CD14-positive monocyte (primary cell): ENCODE results near the gene TNIK. TPM values are rescaled to one million over a fixed set of nuclear protein-coding genes. Genes with fewer than 3 reads are reported as not detected.

ENCODE experiments used
- DNase-seq, 3 donors: peaks; one replicate each; pipeline ENCODE4 v3.0.0-alpha.2; 2011 to 2022
- H2AFZ ChIP-seq: 2 replicates; pipeline ENCODE4 v1.6.0; 2012; ENCODE audit warnings: mild to moderate bottlenecking, low read depth, low read length, inconsistent platforms; ENCODE audit not compliant: insufficient read depth, poor library complexity, severe bottlenecking
- H3K27ac ChIP-seq, 2 donors: 1 replicate in 1 of 2; 2 replicates in 1 of 2; pipeline ENCODE4 v1.5.1; 2012 to 2013; ENCODE audit warnings: low read length in 2 of 2, control low read depth in 1 of 2, inconsistent platforms in 1 of 2, low read depth in 1 of 2, mild to moderate bottlenecking in 1 of 2
- H3K27me3 ChIP-seq, 2 donors: one replicate each; pipeline versions ENCODE4 v1.6.0 to v1.6.1; 2011 to 2013; ENCODE audit warnings: low read length in 2 of 2; ENCODE audit not compliant: control insufficient read depth in 2 of 2, insufficient read depth in 2 of 2
- H3K36me3 ChIP-seq, 2 donors: replicated peaks in 1 of 2; 1 replicate in 1 of 2; 2 replicates in 1 of 2; pipeline versions ENCODE4 v1.5.1 to v1.6.1; 2012 to 2013; ENCODE audit warnings: low read length in 2 of 2, control low read depth in 1 of 2, inconsistent platforms in 1 of 2, mild to moderate bottlenecking in 1 of 2; ENCODE audit not compliant: insufficient read depth in 2 of 2, control insufficient read depth in 1 of 2
- H3K4me1 ChIP-seq, 2 donors: 1 replicate in 1 of 2; 2 replicates in 1 of 2; pipeline versions ENCODE4 v1.5.1 to v1.6.1; 2012 to 2013; ENCODE audit warnings: low read length in 2 of 2, control low read depth in 1 of 2, inconsistent platforms in 1 of 2, mild to moderate bottlenecking in 1 of 2, moderate library complexity in 1 of 2; ENCODE audit not compliant: insufficient read depth in 2 of 2, control insufficient read depth in 1 of 2
- H3K4me2 ChIP-seq: replicated peaks from 2 replicates; pipeline ENCODE3; 2012; ENCODE audit warnings: low read length, moderate library complexity, mild to moderate bottlenecking; ENCODE audit not compliant: poor library complexity, severe bottlenecking; ENCODE audit errors: extremely low read depth
- H3K4me3 ChIP-seq, 3 experiments: fragments of 200-600 bp in 1 of 3; sonication (generic) in 1 of 3; replicated peaks in 1 of 3; 1 replicate in 2 of 3; 2 replicates in 1 of 3; pipeline ENCODE4 v1.5.1; 2011 to 2013; ENCODE audit warnings: low read length in 3 of 3, mild to moderate bottlenecking in 3 of 3, control low read depth in 2 of 3, low read depth in 2 of 3, inconsistent platforms in 1 of 3, moderate library complexity in 1 of 3
- H3K79me2 ChIP-seq: 2 replicates; pipeline ENCODE4 v1.6.0; 2012; ENCODE audit warnings: mild to moderate bottlenecking, control low read depth, inconsistent platforms, low read length, moderate library complexity; ENCODE audit not compliant: insufficient read depth
- H3K9ac ChIP-seq: 2 replicates; pipeline ENCODE4 v1.6.0; 2017; ENCODE audit warnings: low read length, mild to moderate bottlenecking; ENCODE audit not compliant: insufficient read depth, poor library complexity, severe bottlenecking
- H3K9me3 ChIP-seq, 2 donors: replicated peaks in 1 of 2; 1 replicate in 1 of 2; 2 replicates in 1 of 2; pipeline versions ENCODE4 v1.5.1 to v1.6.1; 2012 to 2013; ENCODE audit warnings: low read length in 2 of 2, control low read depth in 1 of 2; ENCODE audit not compliant: control insufficient read depth in 1 of 2, insufficient read depth in 1 of 2
- H4K20me1 ChIP-seq: 2 replicates; pipeline ENCODE4 v1.6.0; 2012; ENCODE audit warnings: mild to moderate bottlenecking, low read length, control low read depth, moderate library complexity; ENCODE audit not compliant: insufficient read depth
- H3K27ac Mint-ChIP-seq, 7 donors: one replicate each; pipeline ENCODE4 v1.8.0; 2020; ENCODE audit warnings: mild to moderate bottlenecking in 7 of 7, mixed read lengths in 7 of 7, moderate library complexity in 6 of 7, inconsistent platforms in 2 of 7
- H3K27me3 Mint-ChIP-seq, 3 donors: one replicate each; pipeline ENCODE4 v1.8.0; 2021 to 2022; ENCODE audit warnings: low read depth in 3 of 3, mild to moderate bottlenecking in 3 of 3, mixed read lengths in 3 of 3, moderate library complexity in 3 of 3, inconsistent platforms in 1 of 3
- H3K36me3 Mint-ChIP-seq, 2 donors: one replicate each; pipeline ENCODE4 v1.8.0; 2020; ENCODE audit warnings: mixed read lengths in 2 of 2, inconsistent platforms in 1 of 2, mild to moderate bottlenecking in 1 of 2
- H3K4me1 Mint-ChIP-seq: one replicate; pipeline ENCODE4 v1.8.0; 2020; ENCODE audit warnings: mild to moderate bottlenecking, mixed read lengths
- H3K4me3 Mint-ChIP-seq, 2 donors: one replicate each; pipeline ENCODE4 v1.8.0; 2020; ENCODE audit warnings: mild to moderate bottlenecking in 2 of 2, mixed read lengths in 2 of 2, moderate library complexity in 1 of 2
- H3K9me3 Mint-ChIP-seq, 7 donors: one replicate each; pipeline ENCODE4 v1.8.0; 2020 to 2022; ENCODE audit warnings: mixed read lengths in 7 of 7, mild to moderate bottlenecking in 6 of 7, moderate library complexity in 6 of 7, inconsistent platforms in 2 of 7
- WGBS: methylation state at CpG from one replicate; pipeline ENCODE4 v1.1.5; 2013; ENCODE audit warnings: missing lambda C conversion rate; ENCODE audit not compliant: insufficient coverage; 5-methylcytosine and 5-hydroxymethylcytosine counted together
- intact Hi-C, 2 donors: fragments of 100-400 bp; cut with micrococcal nuclease; formaldehyde crosslinking; loops; one replicate each; pipeline versions ENCODE4 v1.15.0 to v1.15.1; 2023
- polyA plus RNA-seq, 3 donors: library from polyadenylated mRNA; depleted of rRNA in 1 of 3; unstranded in 2 of 3; stranded (reverse) in 1 of 3; fragments of 300-500 nt in 2 of 3; fragments of >200 nt in 1 of 3; fragmentation: Illumina TruSeq in 2 of 3; gene quantifications; 1 replicate in 2 of 3; 2 replicates in 1 of 3; pipeline ENCODE4 v1.2.3, GENCODE V29; 2012 to 2021
- TF ChIP-seq, protein P1 (sequence below): fragments of 200-600 bp; IDR thresholded peaks from one replicate; pipeline ENCODE4 v1.8.0; 2022; ENCODE audit warnings: antibody characterized with exemption, mild to moderate bottlenecking

Gene TNIK
- polyA plus RNA-seq, 3 donors, result 0.36 to 1.8 (median 0.75) TPM

- intact Hi-C loops, result no loop called here
- no CpG with 5 or more reads among the region's 2 CpGs for WGBS
- H3K27ac Mint-ChIP-seq, result no peak overlapping the region
Measured at GRCh38 chr3:171177553-171177952, 282.7 kb downstream of the TNIK start.

DNA sequence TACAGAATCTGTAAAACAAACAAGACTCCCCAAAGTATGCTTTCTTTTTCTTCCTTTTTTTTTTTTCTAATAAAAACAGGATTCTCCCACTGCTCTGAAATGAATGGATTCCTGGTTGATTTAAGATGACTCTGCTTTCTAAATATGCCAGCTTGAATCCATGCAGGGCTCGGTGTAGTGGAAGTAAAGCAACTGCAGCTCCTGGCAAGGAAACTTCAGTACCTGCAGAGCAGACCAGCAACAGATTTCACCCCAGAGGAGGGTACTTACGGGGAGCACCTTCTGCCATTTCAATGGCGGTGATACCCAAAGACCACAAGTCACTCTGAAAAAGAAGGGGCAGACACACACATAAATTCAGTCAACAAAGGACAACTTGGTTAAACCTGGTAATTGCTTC, 283.1 kb downstream of the TNIK start:
- Histone ChIP-seq H3K36me3 (no peaks in the 10 kb centered on the region), H3K27me3 (no peaks in the 10 kb centered on the region), H2AFZ (no peak overlapping the region), H4K20me1 (no peaks in the 10 kb centered on the region), H3K9ac (no peak overlapping the region), H3K27ac (no peak overlapping the region), H3K9me3 (no peaks in the 10 kb centered on the region), H3K79me2 (no peaks in the 10 kb centered on the region), H3K4me3 (no peak overlapping the region), H3K4me2 (no peak overlapping the region), H3K4me1 (peaks cover 23 to 37% of the 10 kb centered on the region in 2 donors)
- no peak for DNase-seq
- Mint-ChIP-seq H3K4me1 (peaks cover 36% of the 10 kb centered on the region), H3K4me3 (no peak overlapping the region), H3K27me3 (peaks cover 0 to 2% (median 0%) of the 10 kb centered on the region in 3 donors), H3K9me3 (peaks cover 0 to 7% (median 0%) of the 10 kb centered on the region in 7 donors), H3K27ac (peak overlapping the region in 1 of 7 donors; percentile 82), H3K36me3 (no peaks in the 10 kb centered on the region)
- intact Hi-C loops, result no loop called here
- TF ChIP-seq, protein P1, sequence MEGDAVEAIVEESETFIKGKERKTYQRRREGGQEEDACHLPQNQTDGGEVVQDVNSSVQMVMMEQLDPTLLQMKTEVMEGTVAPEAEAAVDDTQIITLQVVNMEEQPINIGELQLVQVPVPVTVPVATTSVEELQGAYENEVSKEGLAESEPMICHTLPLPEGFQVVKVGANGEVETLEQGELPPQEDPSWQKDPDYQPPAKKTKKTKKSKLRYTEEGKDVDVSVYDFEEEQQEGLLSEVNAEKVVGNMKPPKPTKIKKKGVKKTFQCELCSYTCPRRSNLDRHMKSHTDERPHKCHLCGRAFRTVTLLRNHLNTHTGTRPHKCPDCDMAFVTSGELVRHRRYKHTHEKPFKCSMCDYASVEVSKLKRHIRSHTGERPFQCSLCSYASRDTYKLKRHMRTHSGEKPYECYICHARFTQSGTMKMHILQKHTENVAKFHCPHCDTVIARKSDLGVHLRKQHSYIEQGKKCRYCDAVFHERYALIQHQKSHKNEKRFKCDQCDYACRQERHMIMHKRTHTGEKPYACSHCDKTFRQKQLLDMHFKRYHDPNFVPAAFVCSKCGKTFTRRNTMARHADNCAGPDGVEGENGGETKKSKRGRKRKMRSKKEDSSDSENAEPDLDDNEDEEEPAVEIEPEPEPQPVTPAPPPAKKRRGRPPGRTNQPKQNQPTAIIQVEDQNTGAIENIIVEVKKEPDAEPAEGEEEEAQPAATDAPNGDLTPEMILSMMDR, result no peak
- WGBS, result 96% methylated on average over 3 of the region's 3 CpGs

More at GRCh38 chr3:171177553-171177952, 282.7 kb downstream of the TNIK start:
- DNase-seq, result no peak
- Histone ChIP-seq H3K36me3 (no peaks in the 10 kb centered on the region), H3K9ac (no peak overlapping the region), H3K4me3 (no peak overlapping the region), H3K27ac (no peak overlapping the region), H3K27me3 (no peaks in the 10 kb centered on the region), H3K4me1 (peaks cover 23 to 37% of the 10 kb centered on the region in 2 donors), H3K4me2 (no peak overlapping the region), H2AFZ (no peak overlapping the region), H4K20me1 (no peaks in the 10 kb centered on the region), H3K79me2 (no peaks in the 10 kb centered on the region), H3K9me3 (no peaks in the 10 kb centered on the region)
- TF ChIP-seq, protein P1, result no peak
- Mint-ChIP-seq H3K27me3 (peaks cover 0 to 2% (median 0%) of the 10 kb centered on the region in 3 donors), H3K9me3 (peaks cover 0 to 7% (median 0%) of the 10 kb centered on the region in 7 donors), H3K36me3 (no peaks in the 10 kb centered on the region), H3K4me1 (peaks cover 36% of the 10 kb centered on the region), H3K4me3 (no peak overlapping the region)
